ENCODE data around the gene LMLN. TPM values are rescaled to one million over a fixed set of nuclear protein-coding genes. Genes with fewer than 3 reads are reported as not detected.
"Not testable (repeated sequence)": the region's sequence is repeated elsewhere in the genome, so short reads cannot be mapped to it uniquely, and the experiment has no call there.

The LMLN gene
- total RNA-seq, 5 donors from 2014 or later (not counting 1 experiment from before 2014, with no cell fraction given): 3.7 to 8.2 (median 5.5) TPM

GRCh38 chr3:197927578-197927977, 32.4 kb upstream of the LMLN start:
- no CpG with 5 or more reads among the region's 3 CpGs for WGBS (ENCODE audit: insufficient coverage)
- H3K9me3 Mint-ChIP-seq; H3K4me1 Mint-ChIP-seq; H3K27me3 Mint-ChIP-seq; ATAC-seq (replicated peaks in 1 of 4); CTCF ChIA-PET; H3K4me1 ChIP-seq (ENCODE audit: control insufficient read depth in 1 of 2, extremely low read depth in 1 of 2, insufficient read depth in 2 of 2, low read length in 2 of 2); H3K9me3 ChIP-seq; H3K36me3 ChIP-seq (ENCODE audit: control insufficient read depth in 2 of 2, extremely low read depth in 1 of 2, insufficient read depth in 1 of 2, low read length in 1 of 2); H3K27ac ChIP-seq (ENCODE audit: low read length); DNase-seq; H3K27me3 ChIP-seq (replicated peaks in 1 of 2; ENCODE audit: control insufficient read depth in 2 of 2, extremely low read depth in 1 of 2, insufficient read depth in 2 of 2, low read length in 1 of 2); POLR2A ChIA-PET; H3K4me3 ChIP-seq (ENCODE audit: control insufficient read depth in 1 of 2, extremely low read depth in 1 of 2, low read length in 1 of 2); H3K4me3 Mint-ChIP-seq; H3K27ac Mint-ChIP-seq: not testable (repeated sequence)
- H3K36me3 Mint-ChIP-seq: peaks cover 32% of the 10 kb centered on the region

- WGBS (ENCODE audit: insufficient coverage): 93% methylated on average over 13 of the region's 15 CpGs
- peaks cover 0 to 2% of the 10 kb centered on the region in 2 donors for H3K36me3 ChIP-seq (ENCODE audit: control insufficient read depth in 2 of 2, extremely low read depth in 1 of 2, insufficient read depth in 1 of 2, low read length in 1 of 2)
- no peak overlapping the region for H3K4me3 ChIP-seq (ENCODE audit: control insufficient read depth in 1 of 2, extremely low read depth in 1 of 2, low read length in 1 of 2)
- ATAC-seq (replicated peaks in 1 of 4) (no peak), DNase-seq (no peak)
- no peaks in the 10 kb centered on the region for H3K27me3 ChIP-seq (replicated peaks in 1 of 2; ENCODE audit: control insufficient read depth in 2 of 2, extremely low read depth in 1 of 2, insufficient read depth in 2 of 2, low read length in 1 of 2)
- POLR2A ChIA-PET: no interaction called here
- no peaks in the 10 kb centered on the region for H3K4me1 Mint-ChIP-seq
- no peaks in the 10 kb centered on the region for H3K9me3 Mint-ChIP-seq
- CTCF ChIA-PET: no interaction called here
- no peak overlapping the region for H3K27ac Mint-ChIP-seq
- no peaks in the 10 kb centered on the region for H3K27me3 Mint-ChIP-seq
- H3K27ac ChIP-seq (ENCODE audit: low read length): no peak overlapping the region
- H3K4me3 Mint-ChIP-seq: no peak overlapping the region
- H3K36me3 Mint-ChIP-seq: peaks cover 12% of the 10 kb centered on the region
- no peaks in the 10 kb centered on the region for H3K9me3 ChIP-seq
- H3K4me1 ChIP-seq (ENCODE audit: control insufficient read depth in 1 of 2, extremely low read depth in 1 of 2, insufficient read depth in 2 of 2, low read length in 2 of 2): no peaks in the 10 kb centered on the region
Observed at GRCh38 chr3:197936819-197937384, 23.1 kb upstream of the LMLN start.

GRCh38 chr3:197940745-197941384, 19.2 kb upstream of the LMLN start:
- Histone ChIP-seq H3K27me3 (replicated peaks in 1 of 2; ENCODE audit: control insufficient read depth in 2 of 2, extremely low read depth in 1 of 2, insufficient read depth in 2 of 2, low read length in 1 of 2) (no peaks in the 10 kb centered on the region), H3K9me3 (no peaks in the 10 kb centered on the region), H3K36me3 (ENCODE audit: control insufficient read depth in 2 of 2, extremely low read depth in 1 of 2, insufficient read depth in 1 of 2, low read length in 1 of 2) (no peaks in the 10 kb centered on the region), H3K4me1 (ENCODE audit: control insufficient read depth in 1 of 2, extremely low read depth in 1 of 2, insufficient read depth in 2 of 2, low read length in 2 of 2) (no peaks in the 10 kb centered on the region), H3K27ac (ENCODE audit: low read length) (no peak overlapping the region), H3K4me3 (ENCODE audit: control insufficient read depth in 1 of 2, extremely low read depth in 1 of 2, low read length in 1 of 2) (no peak overlapping the region)
- no peak for DNase-seq
- Mint-ChIP-seq H3K9me3 (no peaks in the 10 kb centered on the region), H3K4me1 (peaks cover 0 to 1% (median 0%) of the 10 kb centered on the region in 3 donors), H3K27me3 (no peaks in the 10 kb centered on the region), H3K27ac (no peak overlapping the region), H3K36me3 (peaks cover 12% of the 10 kb centered on the region), H3K4me3 (no peak overlapping the region)
- no peak for ATAC-seq (replicated peaks in 1 of 4)
- ChIA-PET CTCF (no interaction called here), POLR2A (no interaction called here)
- WGBS (ENCODE audit: insufficient coverage): no CpG with 5 or more reads among the region's 1 CpG

GRCh38 chr3:197942956-197943556, 17.0 kb upstream of the LMLN start:
- Mint-ChIP-seq H3K27me3 (no peaks in the 10 kb centered on the region), H3K36me3 (peaks cover 7% of the 10 kb centered on the region), H3K27ac (no peak overlapping the region), H3K9me3 (no peaks in the 10 kb centered on the region), H3K4me1 (peaks cover 0 to 1% (median 0%) of the 10 kb centered on the region in 3 donors), H3K4me3 (no peak overlapping the region)
- Histone ChIP-seq H3K27me3 (replicated peaks in 1 of 2; ENCODE audit: control insufficient read depth in 2 of 2, extremely low read depth in 1 of 2, insufficient read depth in 2 of 2, low read length in 1 of 2) (no peaks in the 10 kb centered on the region), H3K9me3 (no peaks in the 10 kb centered on the region), H3K36me3 (ENCODE audit: control insufficient read depth in 2 of 2, extremely low read depth in 1 of 2, insufficient read depth in 1 of 2, low read length in 1 of 2) (no peaks in the 10 kb centered on the region), H3K4me1 (ENCODE audit: control insufficient read depth in 1 of 2, extremely low read depth in 1 of 2, insufficient read depth in 2 of 2, low read length in 2 of 2) (no peaks in the 10 kb centered on the region), H3K4me3 (ENCODE audit: control insufficient read depth in 1 of 2, extremely low read depth in 1 of 2, low read length in 1 of 2) (no peak overlapping the region), H3K27ac (ENCODE audit: low read length) (no peak overlapping the region)
- ATAC-seq (replicated peaks in 1 of 4) (peak in 3 of 4 experiments; percentile 57 to 75 (median 73)), DNase-seq (peak in 6 of 35 experiments; percentile 6 to 68 (median 16))
- CTCF ChIA-PET: interaction anchor here in 1 of 2 donors (0.6 to 1.2 kb wide), 5 partner anchors 9 to 231 kb away, joined by 3 to 5 read pairs (median 5); no protein-coding TSS in a partner anchor
- WGBS (ENCODE audit: insufficient coverage): no CpG with 5 or more reads among the region's 2 CpGs
- POLR2A ChIA-PET: interaction anchor here in 1 of 2 donors (0.7 kb wide), 1 partner anchor 1234 kb away, joined by 7 read pairs; no protein-coding TSS in a partner anchor

- ChIA-PET CTCF (interaction anchor here in 1 of 2 donors (0.5 kb wide), 1 partner anchor 15 kb away, joined by 4 read pairs; no protein-coding TSS in a partner anchor), POLR2A (no interaction called here)
- Mint-ChIP-seq H3K9me3 (no peaks in the 10 kb centered on the region), H3K27ac (peak overlapping the region; percentile 96 to 100), H3K4me1 (peaks cover 44 to 56% (median 45%) of the 10 kb centered on the region in 3 donors), H3K27me3 (no peaks in the 10 kb centered on the region), H3K4me3 (peak overlapping the region; percentile 93 to 100 (median 97)), H3K36me3 (peaks cover 24% of the 10 kb centered on the region)
- WGBS (ENCODE audit: insufficient coverage): 4% methylated on average over 4 of the region's 17 CpGs
- H3K9me3 ChIP-seq: no peaks in the 10 kb centered on the region
- H3K4me3 ChIP-seq (ENCODE audit: control insufficient read depth in 1 of 2, extremely low read depth in 1 of 2, low read length in 1 of 2): peak overlapping the region; percentile 71 to 90
- peaks cover 10 to 33% of the 10 kb centered on the region in 2 donors for H3K36me3 ChIP-seq (ENCODE audit: control insufficient read depth in 2 of 2, extremely low read depth in 1 of 2, insufficient read depth in 1 of 2, low read length in 1 of 2)
- peaks cover 7 to 46% of the 10 kb centered on the region in 2 experiments for H3K4me1 ChIP-seq (ENCODE audit: control insufficient read depth in 1 of 2, extremely low read depth in 1 of 2, insufficient read depth in 2 of 2, low read length in 2 of 2)
- ATAC-seq (replicated peaks in 1 of 4): no peak
- peak overlapping the region; percentile 99 for H3K27ac ChIP-seq (ENCODE audit: low read length)
- no peaks in the 10 kb centered on the region for H3K27me3 ChIP-seq (replicated peaks in 1 of 2; ENCODE audit: control insufficient read depth in 2 of 2, extremely low read depth in 1 of 2, insufficient read depth in 2 of 2, low read length in 1 of 2)
- peak in 1 of 35 experiments; percentile 4 for DNase-seq
Observed at GRCh38 chr3:197949191-197949777, 10.7 kb upstream of the LMLN start.

Measured in T-cell (primary cell).